Measurements from ENCODE around the gene C1QTNF1. TPM values are rescaled to one million over a fixed set of nuclear protein-coding genes. Genes with fewer than 3 reads are reported as not detected.

The C1QTNF1 gene
- total RNA-seq, 2 donors from 2014 or later = 445 to 518 TPM

DNA sequence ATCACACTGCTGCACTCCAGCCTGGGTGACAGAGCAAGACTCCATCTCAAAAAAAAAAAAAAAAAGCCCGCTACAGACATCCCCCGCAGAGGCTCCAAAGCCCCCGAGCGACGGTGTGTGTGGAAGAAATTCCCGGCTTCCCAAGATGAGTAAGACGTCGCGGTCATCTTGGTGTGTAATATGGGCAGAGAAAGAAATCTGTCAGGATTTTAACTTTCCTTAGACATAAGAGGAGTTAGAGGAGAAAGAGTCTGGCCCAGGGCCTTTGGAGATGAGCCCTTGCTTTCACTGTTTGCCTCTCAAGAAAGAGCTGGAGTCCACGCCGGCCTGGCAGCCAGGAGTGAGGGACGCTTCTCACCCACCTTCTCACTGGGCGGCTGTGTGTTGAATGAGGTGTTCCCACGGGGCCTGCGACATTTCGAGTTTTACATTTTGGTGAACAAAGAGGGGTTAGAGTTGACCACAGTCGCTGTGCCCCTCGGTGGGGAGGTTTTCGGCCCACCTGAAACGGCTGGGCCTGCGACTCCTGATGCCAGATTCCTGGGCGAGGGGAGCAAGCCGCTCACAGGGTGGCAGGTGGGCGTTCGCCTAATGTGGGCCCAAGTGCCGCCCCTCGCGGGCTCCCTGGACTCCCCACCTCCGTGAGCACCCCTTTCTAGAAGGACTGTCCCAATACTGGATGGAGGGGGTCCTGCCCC lies 17.9 kb downstream of the C1QTNF1 start:
- ATAC-seq (ENCODE audit: insufficient number of reproducible peaks, low FRiP score, low read depth) (no peak), DNase-seq (ENCODE audit: low spot score) (no peak)
- no peak for TF ChIP-seq CTCF (IDR thresholded peaks at IDR 0.05)
- H3K4me1 ChIP-seq (ENCODE audit: control insufficient read depth in 1 of 2, low read depth in 2 of 2) = peaks cover 12 to 67% of the 10 kb centered on the region in 2 donors
- H3K4me3 ChIP-seq = no peak overlapping the region
- no peaks in the 10 kb centered on the region for H3K9me3 ChIP-seq
- H3K27me3 ChIP-seq (replicated peaks; ENCODE audit: insufficient read depth) = no peaks in the 10 kb centered on the region
- peaks cover 13% of the 10 kb centered on the region for H3K36me3 ChIP-seq
- H3K27ac ChIP-seq = no peak overlapping the region

DNA sequence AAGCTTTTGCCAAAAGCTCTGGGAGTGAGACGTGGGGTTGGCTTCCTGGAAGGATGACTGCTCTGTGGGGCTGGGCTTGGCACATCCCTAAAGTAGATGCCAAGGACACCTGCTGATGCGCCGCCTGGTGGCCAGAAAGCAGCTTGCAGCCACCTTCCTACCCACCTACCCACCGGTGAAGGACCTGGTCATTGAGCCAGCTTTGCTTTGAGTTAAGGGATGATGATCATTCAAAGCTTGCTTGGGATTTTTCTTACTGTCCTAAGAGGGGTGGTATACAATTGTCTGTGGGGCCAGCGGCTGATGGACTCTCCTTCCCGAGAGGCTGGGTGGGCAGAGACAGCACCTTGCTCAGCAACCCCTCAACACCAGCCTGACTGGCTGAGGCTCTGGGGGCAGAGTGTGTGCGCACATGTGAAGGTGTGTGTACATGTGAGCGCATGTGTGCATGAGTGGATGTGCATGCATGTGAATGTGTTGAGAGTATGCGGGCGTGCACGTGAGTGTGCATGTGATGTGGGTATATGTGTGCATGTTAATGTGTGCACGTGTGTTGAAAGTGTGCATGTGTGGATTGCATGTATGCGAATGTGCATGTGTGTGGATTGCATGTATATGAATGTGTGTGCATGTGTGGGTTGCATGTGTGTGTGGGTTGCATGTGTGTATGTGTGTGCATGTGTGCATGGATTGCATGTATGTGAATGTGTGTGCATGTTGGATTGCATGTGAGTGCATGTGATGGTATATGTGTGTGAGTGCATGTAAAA lies 18.6 kb downstream of the C1QTNF1 start:
- Histone ChIP-seq H3K4me3 (no peak overlapping the region), H3K27me3 (replicated peaks; ENCODE audit: insufficient read depth) (no peaks in the 10 kb centered on the region), H3K27ac (no peak overlapping the region), H3K36me3 (peaks cover 16% of the 10 kb centered on the region), H3K9me3 (no peaks in the 10 kb centered on the region), H3K4me1 (ENCODE audit: control insufficient read depth in 1 of 2, low read depth in 2 of 2) (peaks cover 10 to 67% of the 10 kb centered on the region in 2 donors)
- ATAC-seq (ENCODE audit: insufficient number of reproducible peaks, low FRiP score, low read depth) = no peak
- peak; percentile 85 for TF ChIP-seq CTCF (IDR thresholded peaks at IDR 0.05)
- DNase-seq (ENCODE audit: low spot score) = no peak

DNA sequence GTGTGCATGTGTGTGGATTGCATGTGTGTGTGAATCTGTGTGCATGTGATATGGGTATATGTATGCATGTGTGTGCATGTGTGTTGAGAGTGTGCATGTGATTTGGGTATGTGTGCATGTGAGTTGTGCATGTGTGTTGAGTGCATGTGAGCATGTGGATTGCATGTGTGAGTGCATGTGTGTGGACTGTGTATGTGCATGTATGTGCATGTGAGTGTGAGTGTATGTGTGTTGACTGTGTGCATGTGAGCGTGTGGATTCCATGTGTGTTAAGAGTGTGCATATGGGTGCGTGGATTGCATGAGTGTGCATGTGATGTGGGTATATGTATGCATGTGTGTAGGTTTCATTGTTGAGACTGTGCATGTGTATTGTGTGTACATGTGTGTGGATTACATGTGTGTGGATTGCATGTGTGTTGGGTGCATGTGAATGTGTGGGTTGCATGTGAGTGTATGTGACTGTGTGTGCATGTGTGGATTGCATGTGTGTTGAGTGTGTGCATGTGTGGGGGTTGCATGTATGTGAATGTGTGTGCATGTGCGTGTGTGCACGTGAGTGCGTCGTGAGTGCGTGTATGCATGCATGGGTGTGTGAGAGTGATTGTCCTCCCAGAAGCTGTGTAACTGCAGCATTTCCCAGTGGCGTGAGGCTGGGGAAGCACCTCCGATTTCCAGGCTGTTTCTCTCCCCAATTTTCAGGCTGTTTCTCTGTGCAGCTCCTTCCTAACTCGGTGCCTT lies 19.4 kb downstream of the C1QTNF1 start:
- no peak for ATAC-seq (ENCODE audit: insufficient number of reproducible peaks, low FRiP score, low read depth)
- Histone ChIP-seq H3K9me3 (no peaks in the 10 kb centered on the region), H3K4me3 (no peak overlapping the region), H3K4me1 (ENCODE audit: control insufficient read depth in 1 of 2, low read depth in 2 of 2) (peaks cover 10 to 67% of the 10 kb centered on the region in 2 donors), H3K27ac (no peak overlapping the region), H3K36me3 (peaks cover 22% of the 10 kb centered on the region), H3K27me3 (replicated peaks; ENCODE audit: insufficient read depth) (no peaks in the 10 kb centered on the region)
- TF ChIP-seq CTCF (IDR thresholded peaks at IDR 0.05) = no peak
- DNase-seq (ENCODE audit: low spot score) = no peak

DNA sequence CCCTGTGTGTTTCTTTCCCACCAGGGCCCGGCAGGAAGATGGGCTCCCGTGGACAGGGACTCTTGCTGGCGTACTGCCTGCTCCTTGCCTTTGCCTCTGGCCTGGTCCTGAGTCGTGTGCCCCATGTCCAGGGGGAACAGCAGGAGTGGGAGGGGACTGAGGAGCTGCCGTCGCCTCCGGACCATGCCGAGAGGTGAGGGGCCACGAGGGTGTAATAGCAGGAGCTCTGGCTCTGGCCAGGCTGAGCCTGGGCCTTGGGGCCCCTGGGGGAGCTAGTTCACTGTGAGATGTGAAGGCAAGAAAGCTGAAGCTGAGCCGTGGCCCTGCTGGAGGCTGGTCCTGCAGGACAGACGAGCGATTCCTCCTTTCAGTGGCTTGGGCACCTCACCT lies 20.0 kb downstream of the C1QTNF1 start:
- Histone ChIP-seq H3K27ac (no peak overlapping the region), H3K9me3 (no peaks in the 10 kb centered on the region), H3K36me3 (peaks cover 28% of the 10 kb centered on the region), H3K4me1 (ENCODE audit: control insufficient read depth in 1 of 2, low read depth in 2 of 2) (peaks cover 8 to 61% of the 10 kb centered on the region in 2 donors), H3K27me3 (replicated peaks; ENCODE audit: insufficient read depth) (no peaks in the 10 kb centered on the region), H3K4me3 (no peak overlapping the region)
- DNase-seq (ENCODE audit: low spot score) (no peak), ATAC-seq (ENCODE audit: insufficient number of reproducible peaks, low FRiP score, low read depth) (no peak)
- no peak for TF ChIP-seq CTCF (IDR thresholded peaks at IDR 0.05)

- no peak for TF ChIP-seq CTCF (IDR thresholded peaks at IDR 0.05)
- Histone ChIP-seq H3K4me1 (ENCODE audit: control insufficient read depth in 1 of 2, low read depth in 2 of 2) (peaks cover 5 to 57% of the 10 kb centered on the region in 2 donors), H3K9me3 (no peaks in the 10 kb centered on the region), H3K27me3 (replicated peaks; ENCODE audit: insufficient read depth) (no peaks in the 10 kb centered on the region), H3K27ac (no peak overlapping the region), H3K4me3 (no peak overlapping the region), H3K36me3 (peaks cover 32% of the 10 kb centered on the region)
- DNase-seq (ENCODE audit: low spot score) (no peak), ATAC-seq (ENCODE audit: insufficient number of reproducible peaks, low FRiP score, low read depth) (no peak)
Measured at GRCh38 chr17:79044462-79044861, 20.5 kb downstream of the C1QTNF1 start.

All from thoracic aorta (tissue), 2 donors.